ENCODE results near the gene COG5. TPM values are rescaled to one million over a fixed set of nuclear protein-coding genes. Genes with fewer than 3 reads are reported as not detected.

Gene COG5
- total RNA-seq, 1 experiment from 2014 or later, result 32.2 TPM

- intact Hi-C loops (cut with micrococcal nuclease; ENCODE audit: unreplicated experiment), result no loop called here
- ChIA-PET POLR2A (ENCODE audit: low non-redundant PET) (no interaction called here), CTCF (interaction anchor here (0.6 kb wide), 1 partner anchor 445 kb away, joined by 3 read pairs; no protein-coding TSS in a partner anchor)
- H3K27me3 ChIP-seq (replicated peaks; ENCODE audit: insufficient read depth, low read depth, low read length, poor library complexity), result no peaks in the 10 kb centered on the region
- H3K4me3 ChIP-seq (ENCODE audit: low read depth, low read length, poor library complexity, severe bottlenecking), result no peak overlapping the region
- no peaks in the 10 kb centered on the region for H3K36me3 ChIP-seq (ENCODE audit: insufficient read depth, low read length, poor library complexity, severe bottlenecking)
- TF ChIP-seq CTCF (conservative IDR thresholded peaks at IDR 0.05; ENCODE audit: low read depth, low read length) (no peak), EZH2 (IDR thresholded peaks at IDR 0.05; ENCODE audit: borderline replicate concordance, low read depth, low read length, poor library complexity, severe bottlenecking) (no peak)
- H3K27ac ChIP-seq (ENCODE audit: low read depth, low read length, poor library complexity, severe bottlenecking), result no peak overlapping the region
- no peaks in the 10 kb centered on the region for H3K4me1 ChIP-seq (ENCODE audit: insufficient read depth, low read length, poor library complexity, severe bottlenecking)
- BruUV-seq (replicated peaks), result no TSS peak
- peaks cover 4% of the 10 kb centered on the region for H3K9me3 ChIP-seq (ENCODE audit: low read depth, low read length, poor library complexity, severe bottlenecking)
- DNase-seq (ENCODE audit: low spot score), result no peak
Observed at GRCh38 chr7:107430057-107430456, 133.7 kb downstream of the COG5 start.

- POLR2A ChIA-PET (ENCODE audit: low non-redundant PET), result no interaction called here
- H3K4me1 ChIP-seq (ENCODE audit: insufficient read depth, low read length, poor library complexity, severe bottlenecking), result no peaks in the 10 kb centered on the region
- intact Hi-C loops (cut with micrococcal nuclease; ENCODE audit: unreplicated experiment), result no loop called here
- TF ChIP-seq CTCF (conservative IDR thresholded peaks at IDR 0.05; ENCODE audit: low read depth, low read length) (no peak), EZH2 (IDR thresholded peaks at IDR 0.05; ENCODE audit: borderline replicate concordance, low read depth, low read length, poor library complexity, severe bottlenecking) (no peak)
- H3K36me3 ChIP-seq (ENCODE audit: insufficient read depth, low read length, poor library complexity, severe bottlenecking), result no peaks in the 10 kb centered on the region
- CTCF ChIA-PET, result no interaction called here
- peaks cover 4% of the 10 kb centered on the region for H3K9me3 ChIP-seq (ENCODE audit: low read depth, low read length, poor library complexity, severe bottlenecking)
- H3K27me3 ChIP-seq (replicated peaks; ENCODE audit: insufficient read depth, low read depth, low read length, poor library complexity), result no peaks in the 10 kb centered on the region
- H3K4me3 ChIP-seq (ENCODE audit: low read depth, low read length, poor library complexity, severe bottlenecking), result no peak overlapping the region
- DNase-seq (ENCODE audit: low spot score), result no peak
- no TSS peak for BruUV-seq (replicated peaks)
- no peak overlapping the region for H3K27ac ChIP-seq (ENCODE audit: low read depth, low read length, poor library complexity, severe bottlenecking)
Observed at GRCh38 chr7:107428642-107429041, 135.1 kb downstream of the COG5 start.

- intact Hi-C loops (cut with micrococcal nuclease; ENCODE audit: unreplicated experiment), result no loop called here
- no peak for TF ChIP-seq CTCF (conservative IDR thresholded peaks at IDR 0.05; ENCODE audit: low read depth, low read length)
- no peak for TF ChIP-seq EZH2 (IDR thresholded peaks at IDR 0.05; ENCODE audit: borderline replicate concordance, low read depth, low read length, poor library complexity, severe bottlenecking)
Observed at GRCh38 chr7:107427462-107427861, 136.3 kb downstream of the COG5 start.

More at GRCh38 chr7:107427462-107427861, 136.3 kb downstream of the COG5 start:
- no peaks in the 10 kb centered on the region for H3K4me1 ChIP-seq (ENCODE audit: insufficient read depth, low read length, poor library complexity, severe bottlenecking)
- no peak for DNase-seq (ENCODE audit: low spot score)
- CTCF ChIA-PET, result no interaction called here
- no peak overlapping the region for H3K27ac ChIP-seq (ENCODE audit: low read depth, low read length, poor library complexity, severe bottlenecking)
- no peaks in the 10 kb centered on the region for H3K27me3 ChIP-seq (replicated peaks; ENCODE audit: insufficient read depth, low read depth, low read length, poor library complexity)
- POLR2A ChIA-PET (ENCODE audit: low non-redundant PET), result no interaction called here
- no peaks in the 10 kb centered on the region for H3K9me3 ChIP-seq (ENCODE audit: low read depth, low read length, poor library complexity, severe bottlenecking)
- H3K4me3 ChIP-seq (ENCODE audit: low read depth, low read length, poor library complexity, severe bottlenecking), result no peak overlapping the region
- no TSS peak for BruUV-seq (replicated peaks)
- no peaks in the 10 kb centered on the region for H3K36me3 ChIP-seq (ENCODE audit: insufficient read depth, low read length, poor library complexity, severe bottlenecking)
